A673 (cell line): ENCODE data around the gene PATL1.

ENCODE experiments used
- EZH2 ChIP-seq: fragments of 200-600 bp; sonication (generic); IDR thresholded peaks from 2 replicates; pipeline ENCODE4 v1.6.1; 2017; ENCODE audit warnings: borderline replicate concordance, low read depth, mild to moderate bottlenecking, mixed read lengths, antibody characterized with exemption, low read length; ENCODE audit not compliant: poor library complexity, severe bottlenecking
- TF ChIP-seq, protein P1 (sequence below): fragments of 300-800, 200-600 bp; sonication (generic); conservative IDR thresholded peaks from 2 replicates; pipeline ENCODE4 v1.5.1; 2017; ENCODE audit warnings: low read depth, mild to moderate bottlenecking, antibody characterized with exemption, low read length, moderate library complexity, mixed read lengths

DNA sequence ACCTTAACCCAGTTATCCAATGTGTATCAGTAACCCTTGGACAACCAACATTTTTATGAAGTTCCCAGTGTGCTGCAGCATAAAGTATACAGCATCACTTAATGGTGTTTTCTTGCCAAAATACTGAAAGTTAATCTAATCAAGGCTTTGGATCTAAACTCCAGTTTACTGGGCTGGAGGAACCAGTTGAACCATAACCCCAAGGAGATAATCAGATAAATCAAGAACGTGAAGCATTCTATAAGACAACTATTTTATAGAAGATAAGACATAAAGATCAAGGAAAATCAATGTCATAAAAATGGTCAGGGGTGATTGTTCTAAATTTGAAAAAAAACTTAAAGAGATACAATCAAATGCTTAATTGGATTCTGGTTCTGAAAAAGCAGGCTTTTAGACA, 51.0 kb downstream of the PATL1 start:
- TF ChIP-seq, protein P1, sequence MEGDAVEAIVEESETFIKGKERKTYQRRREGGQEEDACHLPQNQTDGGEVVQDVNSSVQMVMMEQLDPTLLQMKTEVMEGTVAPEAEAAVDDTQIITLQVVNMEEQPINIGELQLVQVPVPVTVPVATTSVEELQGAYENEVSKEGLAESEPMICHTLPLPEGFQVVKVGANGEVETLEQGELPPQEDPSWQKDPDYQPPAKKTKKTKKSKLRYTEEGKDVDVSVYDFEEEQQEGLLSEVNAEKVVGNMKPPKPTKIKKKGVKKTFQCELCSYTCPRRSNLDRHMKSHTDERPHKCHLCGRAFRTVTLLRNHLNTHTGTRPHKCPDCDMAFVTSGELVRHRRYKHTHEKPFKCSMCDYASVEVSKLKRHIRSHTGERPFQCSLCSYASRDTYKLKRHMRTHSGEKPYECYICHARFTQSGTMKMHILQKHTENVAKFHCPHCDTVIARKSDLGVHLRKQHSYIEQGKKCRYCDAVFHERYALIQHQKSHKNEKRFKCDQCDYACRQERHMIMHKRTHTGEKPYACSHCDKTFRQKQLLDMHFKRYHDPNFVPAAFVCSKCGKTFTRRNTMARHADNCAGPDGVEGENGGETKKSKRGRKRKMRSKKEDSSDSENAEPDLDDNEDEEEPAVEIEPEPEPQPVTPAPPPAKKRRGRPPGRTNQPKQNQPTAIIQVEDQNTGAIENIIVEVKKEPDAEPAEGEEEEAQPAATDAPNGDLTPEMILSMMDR, result no peak
- no peak for TF ChIP-seq EZH2
